PFSK-1 (cell line): ENCODE measurements around the gene EFHD1.

Experiments
- FOXP2 ChIP-seq: optimal IDR thresholded peaks from 2 replicates; pipeline ENCODE3; 2011; ENCODE audit warnings: borderline replicate concordance, control low read depth, inconsistent platforms; ENCODE audit not compliant: insufficient read depth; ENCODE audit errors: extremely low read length, extremely low read depth
- POLR2AphosphoS5 ChIP-seq: IDR thresholded peaks from 2 replicates; pipeline ENCODE4 v1.6.1; 2012; ENCODE audit warnings: low read depth, mild to moderate bottlenecking, control low read depth, low read length, moderate library complexity
- REST ChIP-seq, 2 experiments: IDR thresholded peaks; 2 replicates each; pipeline versions ENCODE4 v1.6.1 to v1.8.0; 2011 to 2012; ENCODE audit warnings: low read depth in 2 of 2, low read length in 2 of 2, control low read depth in 1 of 2, inconsistent platforms in 1 of 2, mild to moderate bottlenecking in 1 of 2, moderate library complexity in 1 of 2; ENCODE audit not compliant: insufficient read depth in 1 of 2
- SIN3A ChIP-seq: IDR thresholded peaks from 2 replicates; pipeline ENCODE4 v1.6.1; 2012; ENCODE audit warnings: mild to moderate bottlenecking, low read length, moderate library complexity, borderline replicate concordance; ENCODE audit not compliant: insufficient read depth
- TAF1 ChIP-seq: IDR thresholded peaks from 2 replicates; pipeline ENCODE4 v1.6.1; 2012; ENCODE audit warnings: low read length, control low read depth, borderline replicate concordance; ENCODE audit not compliant: insufficient read depth

Gene EFHD1

GRCh38 chr2:232632229-232632903, 1.0 kb upstream of the EFHD1 start:
- TF ChIP-seq TAF1 (no peak), POLR2AphosphoS5 (no peak), FOXP2 (no peak), REST (IDR thresholded peaks at IDR 0.05; ENCODE audit: insufficient read depth in 1 of 2, low read depth in 2 of 2, low read length in 2 of 2) (no peak), SIN3A (no peak)

DNA sequence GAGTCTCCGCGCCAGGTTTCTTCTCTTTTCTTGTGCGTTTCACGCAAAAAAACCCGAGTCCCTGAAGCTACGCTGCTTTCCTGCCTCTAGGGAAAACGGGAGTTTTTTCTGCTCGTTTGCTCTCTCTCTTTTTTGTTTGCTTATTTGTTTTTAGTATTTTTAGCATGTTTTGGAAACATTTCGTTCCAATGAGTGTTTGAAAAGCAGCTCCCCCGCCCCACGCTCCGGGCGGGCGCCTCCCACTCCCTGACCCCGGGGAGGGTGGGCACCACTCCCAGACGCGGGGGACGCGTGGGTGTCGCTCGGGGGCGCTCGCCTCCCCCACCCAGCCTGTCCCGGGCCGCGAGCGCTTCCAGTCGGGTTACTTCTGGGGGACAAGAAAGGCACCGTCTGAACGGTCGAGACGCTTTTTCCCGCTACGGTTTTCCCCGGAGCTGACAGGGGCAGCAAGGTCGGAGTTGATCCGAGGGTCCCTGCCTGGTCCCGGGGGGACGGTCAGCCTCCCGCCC, 446 bp upstream of the EFHD1 start:
- no peak for TF ChIP-seq FOXP2
- no peak for TF ChIP-seq REST (IDR thresholded peaks at IDR 0.05; ENCODE audit: insufficient read depth in 1 of 2, low read depth in 2 of 2, low read length in 2 of 2)
- TF ChIP-seq TAF1: no peak
- TF ChIP-seq POLR2AphosphoS5: no peak
- TF ChIP-seq SIN3A: no peak

DNA sequence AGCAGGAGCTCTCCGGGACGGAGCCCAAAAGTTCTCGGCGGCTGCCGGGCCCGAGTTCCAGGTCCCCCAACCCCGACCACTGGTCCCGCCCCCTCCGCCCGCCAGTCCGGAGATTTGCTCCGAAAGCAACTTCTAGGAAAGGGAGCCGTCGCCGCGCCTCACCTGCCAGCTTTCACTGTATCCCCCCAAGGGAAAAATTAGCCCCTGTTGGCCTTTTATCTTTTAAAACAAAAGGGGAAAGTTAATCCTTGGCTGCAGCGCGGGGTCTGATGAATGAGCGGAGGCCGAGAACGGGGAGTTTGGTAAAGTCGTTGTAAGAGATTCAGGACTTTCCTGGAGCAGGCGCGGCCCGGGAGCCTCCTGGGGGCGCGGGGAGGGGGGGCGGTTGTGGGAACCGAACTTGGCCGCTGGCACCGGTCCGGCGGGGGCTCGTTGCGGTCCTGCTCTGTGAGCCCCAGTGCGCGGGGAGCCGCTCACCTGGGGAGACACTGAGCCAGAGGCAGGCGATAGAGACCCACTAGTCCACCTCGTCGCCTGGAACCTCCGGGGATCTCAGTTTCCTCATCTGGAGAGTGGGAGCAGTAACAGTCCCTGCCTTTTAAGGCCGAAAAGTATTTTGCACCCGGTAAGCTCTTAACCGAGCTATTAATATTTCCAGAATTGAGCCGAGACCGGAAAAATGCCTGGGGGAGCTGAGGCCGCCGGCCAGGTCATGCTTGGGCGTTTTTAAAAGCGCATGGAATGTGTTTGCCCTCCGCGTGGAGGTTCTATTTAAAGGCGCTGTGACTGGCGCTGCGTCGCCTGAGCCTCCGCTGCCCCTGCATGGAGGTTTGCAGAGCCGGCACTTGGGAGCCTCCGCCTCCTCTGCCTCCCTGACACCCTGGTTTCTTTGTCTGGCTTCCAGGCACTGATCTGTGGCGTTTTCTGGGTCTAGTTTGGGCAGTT, 1.1 kb downstream of the EFHD1 start:
- TF ChIP-seq FOXP2 (no peak), SIN3A (no peak), TAF1 (no peak), REST (IDR thresholded peaks at IDR 0.05; ENCODE audit: insufficient read depth in 1 of 2, low read depth in 2 of 2, low read length in 2 of 2) (no peak), POLR2AphosphoS5 (no peak)

DNA sequence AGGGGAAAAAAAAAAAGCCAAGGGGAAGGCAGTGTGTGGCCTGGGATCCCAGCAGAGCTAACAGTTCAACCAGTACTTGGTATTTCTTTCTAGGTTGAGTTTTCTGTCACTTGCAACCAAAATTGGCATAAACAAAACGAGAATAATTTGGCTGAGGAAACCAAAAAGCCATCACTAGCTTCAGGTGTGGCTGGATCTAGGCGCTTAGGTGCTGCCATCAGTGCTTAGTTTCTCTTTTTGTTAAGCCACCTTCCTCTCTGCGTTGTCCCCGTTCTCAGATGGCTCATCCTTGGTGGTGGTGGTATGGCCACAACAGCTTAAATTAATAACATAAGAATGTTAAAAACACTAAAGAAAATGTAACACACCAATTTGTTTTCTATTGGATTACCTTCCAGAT, 2.4 kb downstream of the EFHD1 start:
- TF ChIP-seq REST (IDR thresholded peaks at IDR 0.05; ENCODE audit: insufficient read depth in 1 of 2, low read depth in 2 of 2, low read length in 2 of 2): no peak
- no peak for TF ChIP-seq SIN3A
- TF ChIP-seq POLR2AphosphoS5: no peak
- TF ChIP-seq TAF1: no peak
- TF ChIP-seq FOXP2: no peak
